B cell (primary cell): ENCODE data around the gene AGAP1. TPM values are rescaled to one million over a fixed set of nuclear protein-coding genes. Genes with fewer than 3 reads are reported as not detected.

ENCODE experiments used
- ATAC-seq: fragments of 200-7000 bp; cut with Tn5 transposase; one replicate; pipeline ENCODE4 v1.10.0; 2021; ENCODE audit warnings: low read depth, mild to moderate bottlenecking, moderate number of reproducible peaks, moderate library complexity
- CTCF ChIA-PET: fragments of 350-600 bp; sonication (Branson Sonifier 250); formaldehyde crosslinking; loops from one replicate; lab custom pipeline; 2021; ENCODE audit warnings: antibody characterized with exemption, inconsistent platforms; lab: Charles Lee
- POLR2A ChIA-PET: fragments of 350-600 bp; sonication (Branson Sonifier 250); formaldehyde crosslinking; loops from one replicate; lab custom pipeline; 2021; ENCODE audit warnings: antibody characterized with exemption; lab: Charles Lee
- DNase-seq: peaks from one replicate; pipeline ENCODE4 v3.0.0; 2013
- H2AFZ ChIP-seq: 2 replicates; pipeline ENCODE4 v1.6.1; 2012; ENCODE audit warnings: mild to moderate bottlenecking, low read depth, low read length; ENCODE audit not compliant: insufficient read depth, poor library complexity, severe bottlenecking
- H3K27ac ChIP-seq, 2 donors: 1 replicate in 1 of 2; 2 replicates in 1 of 2; pipeline ENCODE4 v1.5.1; 2012 to 2013; ENCODE audit warnings: low read length in 2 of 2, mild to moderate bottlenecking in 2 of 2, moderate library complexity in 1 of 2
- H3K27me3 ChIP-seq, 4 experiments: fragments of 200-600 bp in 1 of 4; sonication (generic) in 1 of 4; replicated peaks in 1 of 4; 1 replicate in 2 of 4; 2 replicates in 2 of 4; pipeline versions ENCODE4 v1.6.1 to v1.7.0; 2013 to 2016; ENCODE audit warnings: low read length in 3 of 4, mild to moderate bottlenecking in 2 of 4, mixed read lengths in 1 of 4, moderate library complexity in 1 of 4; ENCODE audit not compliant: insufficient read depth in 4 of 4, control insufficient read depth in 3 of 4; ENCODE audit errors: control extremely low read depth in 1 of 4
- H3K36me3 ChIP-seq, 2 experiments: replicated peaks in 1 of 2; 1 replicate in 1 of 2; 2 replicates in 1 of 2; pipeline versions ENCODE4 v1.6.1 to v1.7.1; 2013; ENCODE audit warnings: low read length in 1 of 2; ENCODE audit not compliant: insufficient read depth in 2 of 2, control insufficient read depth in 1 of 2; ENCODE audit errors: control extremely low read depth in 1 of 2, extremely low read depth in 1 of 2
- H3K4me1 ChIP-seq, 2 donors: fragments of 200-600 bp in 1 of 2; sonication (generic) in 1 of 2; 1 replicate in 1 of 2; 2 replicates in 1 of 2; pipeline versions ENCODE4 v1.5.1 to v1.6.1; 2013 to 2017; ENCODE audit warnings: low read length in 2 of 2; ENCODE audit not compliant: control insufficient read depth in 2 of 2, insufficient read depth in 2 of 2
- H3K4me2 ChIP-seq: replicated peaks from 2 replicates; pipeline ENCODE3; 2012; ENCODE audit warnings: mild to moderate bottlenecking, low read depth, low read length; ENCODE audit not compliant: poor library complexity, severe bottlenecking
- H3K4me3 ChIP-seq, 5 experiments: fragments of 200-600 bp in 1 of 5; sonication (generic) in 1 of 5; 1 replicate in 3 of 5; 2 replicates in 2 of 5; pipeline versions ENCODE4 v1.5.1 to v1.7.0; 2011 to 2016; ENCODE audit warnings: low read length in 4 of 5, mild to moderate bottlenecking in 4 of 5, low read depth in 2 of 5, control low read depth in 1 of 5, moderate library complexity in 1 of 5; ENCODE audit not compliant: insufficient read depth in 1 of 5; ENCODE audit errors: control extremely low read depth in 1 of 5, extremely low read depth in 1 of 5
- H3K79me2 ChIP-seq: fragments of 200-600 bp; sonication (generic); one replicate; pipeline ENCODE4 v1.6.0; 2016; ENCODE audit warnings: low read length; ENCODE audit not compliant: control insufficient read depth, insufficient read depth
- H3K9ac ChIP-seq: fragments of 200-600 bp; sonication (generic); 2 replicates; pipeline ENCODE4 v1.6.1; 2017; ENCODE audit warnings: mild to moderate bottlenecking, low read length, moderate library complexity
- H3K9me3 ChIP-seq, 3 donors: one replicate each; pipeline versions ENCODE4 v1.6.1 to v1.7.1; 2013; ENCODE audit warnings: low read length in 2 of 3; ENCODE audit not compliant: control insufficient read depth in 2 of 3, insufficient read depth in 1 of 3; ENCODE audit errors: control extremely low read depth in 1 of 3
- H4K20me1 ChIP-seq: 2 replicates; pipeline ENCODE4 v1.6.0; 2012; ENCODE audit warnings: mild to moderate bottlenecking, low read length; ENCODE audit not compliant: insufficient read depth, control insufficient read depth, poor library complexity, severe bottlenecking
- H3K27ac Mint-ChIP-seq: one replicate; pipeline ENCODE4 v1.8.0; 2021; ENCODE audit warnings: mixed read lengths
- H3K27me3 Mint-ChIP-seq: one replicate; pipeline ENCODE4 v1.8.0; 2021; ENCODE audit warnings: mixed read lengths
- H3K4me1 Mint-ChIP-seq: one replicate; pipeline ENCODE4 v1.8.0; 2021; ENCODE audit warnings: mixed read lengths
- H3K4me3 Mint-ChIP-seq: one replicate; pipeline ENCODE4 v1.8.0; 2021; ENCODE audit warnings: mixed read lengths
- H3K9me3 Mint-ChIP-seq: one replicate; pipeline ENCODE4 v1.8.0; 2022; ENCODE audit warnings: mixed read lengths; ENCODE audit not compliant: insufficient read depth
- EZH2 ChIP-seq: IDR thresholded peaks from 2 replicates; pipeline ENCODE4 v1.6.1; 2012; ENCODE audit warnings: borderline replicate concordance, low read depth, mild to moderate bottlenecking, moderate library complexity, low read length; ENCODE audit not compliant: insufficient read depth, poor library complexity, severe bottlenecking
- WGBS: methylation state at CpG from one replicate; pipeline ENCODE4 v1.1.5; 2013; ENCODE audit warnings: missing lambda C conversion rate; ENCODE audit not compliant: insufficient coverage; 5-methylcytosine and 5-hydroxymethylcytosine counted together
- intact Hi-C: fragments of 100-400 bp; cut with micrococcal nuclease; formaldehyde crosslinking; loops from one replicate; pipeline ENCODE4 v1.10.0; 2022
- polyA plus RNA-seq: library from polyadenylated mRNA; depleted of rRNA; stranded (reverse); fragments of >200 nt; gene quantifications from 2 replicates; pipeline ENCODE4 v1.2.3, GENCODE V29; 2012
- total RNA-seq, 2 donors: library from RNA; stranded (reverse); fragments of 120-200 nt in 1 of 2; gene quantifications; 1 replicate in 1 of 2; 2 replicates in 1 of 2; pipeline versions ENCODE4 v1.2.3 to v1.2.4, GENCODE V29; 2013 to 2022
- TF ChIP-seq, protein P1 (sequence below): fragments of 200-600 bp; IDR thresholded peaks from one replicate; pipeline ENCODE4 v1.8.0; 2022; ENCODE audit warnings: antibody characterized with exemption, mild to moderate bottlenecking

AGAP1 gene
- total and polyA plus RNA-seq, 2 donors (not counting 1 experiment from before 2014, with no cell fraction given) = 0.01 TPM; not detected in 1

DNA sequence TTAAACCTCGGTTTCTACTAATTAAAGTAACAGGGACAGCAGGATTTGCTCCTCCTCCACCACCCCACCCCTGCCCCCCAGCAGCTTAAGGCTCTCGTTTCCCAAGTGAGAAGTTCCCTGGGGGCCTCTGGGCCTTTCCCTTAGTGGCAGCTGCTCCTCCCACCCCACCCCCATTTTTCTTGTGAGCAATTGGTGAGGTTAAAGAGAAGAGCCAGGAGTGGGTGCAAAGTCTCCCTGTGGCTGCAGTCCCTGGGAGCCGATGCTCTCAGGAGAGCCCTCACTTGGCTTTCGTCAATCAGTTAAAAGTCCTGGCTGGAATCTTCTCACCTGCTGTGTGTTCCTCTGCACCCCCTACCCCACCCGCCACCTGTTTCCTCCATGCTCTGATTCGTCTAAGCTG, 48.7 kb upstream of the AGAP1 start:
- H3K4me2 ChIP-seq = no peak overlapping the region

DNA sequence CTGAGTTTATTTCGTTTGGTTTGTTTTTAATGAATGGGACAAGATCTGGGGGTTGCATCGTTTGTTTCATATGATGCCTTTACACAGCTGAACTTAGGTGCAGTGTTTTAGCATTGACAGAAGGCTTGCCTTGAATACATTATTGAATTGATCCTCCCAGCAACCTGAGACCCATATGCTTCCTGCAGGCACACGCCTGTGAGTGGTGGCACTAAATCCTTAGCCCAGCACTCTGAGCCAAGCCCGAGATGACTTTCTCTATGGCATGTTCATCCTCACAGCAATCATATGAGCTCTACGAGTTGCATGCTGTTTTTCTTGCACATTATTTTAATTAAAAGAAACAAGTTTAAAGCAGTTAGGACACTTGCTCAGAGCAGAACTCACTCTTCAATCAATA, 47.8 kb upstream of the AGAP1 start:
- DNase-seq (no peak), ATAC-seq (no peak)
- ChIA-PET CTCF (no interaction called here), POLR2A (no interaction called here)
- H3K27me3 Mint-ChIP-seq = peaks cover 7% of the 10 kb centered on the region
- H4K20me1 ChIP-seq = no peaks in the 10 kb centered on the region
- intact Hi-C loops = no loop called here
- H3K4me1 Mint-ChIP-seq = no peaks in the 10 kb centered on the region
- H3K4me3 ChIP-seq = no peak overlapping the region
- no peak overlapping the region for H3K4me3 Mint-ChIP-seq
- H3K4me2 ChIP-seq = no peak overlapping the region
- no peaks in the 10 kb centered on the region for H3K27me3 ChIP-seq
- no peak for TF ChIP-seq EZH2
- TF ChIP-seq, protein P1, sequence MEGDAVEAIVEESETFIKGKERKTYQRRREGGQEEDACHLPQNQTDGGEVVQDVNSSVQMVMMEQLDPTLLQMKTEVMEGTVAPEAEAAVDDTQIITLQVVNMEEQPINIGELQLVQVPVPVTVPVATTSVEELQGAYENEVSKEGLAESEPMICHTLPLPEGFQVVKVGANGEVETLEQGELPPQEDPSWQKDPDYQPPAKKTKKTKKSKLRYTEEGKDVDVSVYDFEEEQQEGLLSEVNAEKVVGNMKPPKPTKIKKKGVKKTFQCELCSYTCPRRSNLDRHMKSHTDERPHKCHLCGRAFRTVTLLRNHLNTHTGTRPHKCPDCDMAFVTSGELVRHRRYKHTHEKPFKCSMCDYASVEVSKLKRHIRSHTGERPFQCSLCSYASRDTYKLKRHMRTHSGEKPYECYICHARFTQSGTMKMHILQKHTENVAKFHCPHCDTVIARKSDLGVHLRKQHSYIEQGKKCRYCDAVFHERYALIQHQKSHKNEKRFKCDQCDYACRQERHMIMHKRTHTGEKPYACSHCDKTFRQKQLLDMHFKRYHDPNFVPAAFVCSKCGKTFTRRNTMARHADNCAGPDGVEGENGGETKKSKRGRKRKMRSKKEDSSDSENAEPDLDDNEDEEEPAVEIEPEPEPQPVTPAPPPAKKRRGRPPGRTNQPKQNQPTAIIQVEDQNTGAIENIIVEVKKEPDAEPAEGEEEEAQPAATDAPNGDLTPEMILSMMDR = no peak
- no peak overlapping the region for H3K27ac ChIP-seq
- H3K9me3 ChIP-seq = peaks cover 0 to 4% (median 0%) of the 10 kb centered on the region in 3 donors
- WGBS = 87% methylated on average over 4 of the region's 5 CpGs
- no peaks in the 10 kb centered on the region for H3K79me2 ChIP-seq
- H3K36me3 ChIP-seq = no peaks in the 10 kb centered on the region
- no peaks in the 10 kb centered on the region for H3K9me3 Mint-ChIP-seq
- H2AFZ ChIP-seq = no peak overlapping the region
- H3K4me1 ChIP-seq = no peaks in the 10 kb centered on the region
- H3K27ac Mint-ChIP-seq = no peak overlapping the region
- no peak overlapping the region for H3K9ac ChIP-seq

More for the DNA sequence above, 48.7 kb upstream of the AGAP1 start:
- intact Hi-C loops = no loop called here
- no peaks in the 10 kb centered on the region for H3K4me1 ChIP-seq
- H3K9ac ChIP-seq = no peak overlapping the region
- ATAC-seq (no peak), DNase-seq (no peak)
- H3K79me2 ChIP-seq = no peaks in the 10 kb centered on the region
- Mint-ChIP-seq H3K27ac (no peak overlapping the region), H3K27me3 (peaks cover 3% of the 10 kb centered on the region), H3K4me3 (no peak overlapping the region), H3K9me3 (no peaks in the 10 kb centered on the region), H3K4me1 (no peaks in the 10 kb centered on the region)
- POLR2A ChIA-PET = no interaction called here
- peaks cover 0 to 4% (median 0%) of the 10 kb centered on the region in 3 donors for H3K9me3 ChIP-seq
- H3K27me3 ChIP-seq = no peaks in the 10 kb centered on the region
- TF ChIP-seq, protein P1 = no peak
- TF ChIP-seq EZH2 = no peak
- 63% methylated on average over 5 of the region's 6 CpGs for WGBS
- H3K4me3 ChIP-seq = no peak overlapping the region
- CTCF ChIA-PET = interaction anchor here (0.5 kb wide), 1 partner anchor 89 kb away, joined by 3 read pairs; no protein-coding TSS in a partner anchor
- no peaks in the 10 kb centered on the region for H4K20me1 ChIP-seq
- no peak overlapping the region for H3K27ac ChIP-seq
- no peak overlapping the region for H2AFZ ChIP-seq
- H3K36me3 ChIP-seq = no peaks in the 10 kb centered on the region
